Stimulated activated CD8-positive, alpha-beta memory T cell treated with anti-CD3 and anti-CD28 coated beads, Interleukin-2, amount 100 ng/mL, for 48 hours (primary cell): Measurements from ENCODE around the gene VKORC1L1.
"Not testable (repeated sequence)": the region's sequence is repeated elsewhere in the genome, so short reads cannot be mapped to it uniquely, and the experiment has no call there.

Experiments used
- DNase-seq, 2 donors: peaks; one replicate each; pipeline ENCODE4 v3.0.0-alpha.2; 2020; ENCODE audit warnings: low read depth in 2 of 2

Gene VKORC1L1

GRCh38 chr7:65872776-65873581 is at the start of gene VKORC1L1:
TSS of gene VKORC1L1 (plus strand) at chr7:65873074. CDS start at chr7:65873372, 298 bp downstream.
- peak; percentile 94 for DNase-seq

- no peak for DNase-seq
These were observed 45.5 kb upstream of the VKORC1L1 start for GRCh38 chr7:65827366-65827765.

- no peak for DNase-seq
These were observed 40.6 kb upstream of the VKORC1L1 start for GRCh38 chr7:65832281-65832680.

GRCh38 chr7:65836684-65837083 is 36.2 kb upstream of the VKORC1L1 start:
- DNase-seq = not testable (repeated sequence)

- not testable (repeated sequence) for DNase-seq
These were observed 35.3 kb upstream of the VKORC1L1 start for GRCh38 chr7:65837541-65837956.

GRCh38 chr7:65839846-65840245 is 33.0 kb upstream of the VKORC1L1 start:
- no peak for DNase-seq

GRCh38 chr7:65840446-65840845 is 32.4 kb upstream of the VKORC1L1 start:
- no peak for DNase-seq

GRCh38 chr7:65843616-65844015 is 29.3 kb upstream of the VKORC1L1 start:
- DNase-seq = not testable (repeated sequence)

GRCh38 chr7:65846008-65846570 is 26.8 kb upstream of the VKORC1L1 start:
- no peak for DNase-seq

GRCh38 chr7:65853426-65853825 is 19.4 kb upstream of the VKORC1L1 start:
- DNase-seq = not testable (repeated sequence)

- DNase-seq = not testable (repeated sequence)
These were observed 19.0 kb upstream of the VKORC1L1 start for GRCh38 chr7:65853892-65854291.

- not testable (repeated sequence) for DNase-seq
These were observed 15.5 kb upstream of the VKORC1L1 start for GRCh38 chr7:65857321-65857894.

- DNase-seq = not testable (repeated sequence)
These were observed 14.2 kb upstream of the VKORC1L1 start for GRCh38 chr7:65858660-65859059.

- not testable (repeated sequence) for DNase-seq
These were observed 6.6 kb upstream of the VKORC1L1 start for GRCh38 chr7:65866244-65866643.

- DNase-seq = not testable (repeated sequence)
These were observed 5.2 kb upstream of the VKORC1L1 start for GRCh38 chr7:65867681-65868080.

GRCh38 chr7:65869312-65869711 is 3.6 kb upstream of the VKORC1L1 start:
- not testable (repeated sequence) for DNase-seq

GRCh38 chr7:65871451-65871850 is 1.4 kb upstream of the VKORC1L1 start:
- DNase-seq = not testable (repeated sequence)

- DNase-seq = not testable (repeated sequence)
These were observed 814 bp downstream of the VKORC1L1 start for GRCh38 chr7:65873582-65874193.

- not testable (repeated sequence) for DNase-seq
These were observed 2.8 kb downstream of the VKORC1L1 start for GRCh38 chr7:65875715-65876114.

- DNase-seq = not testable (repeated sequence)
These were observed 6.6 kb downstream of the VKORC1L1 start for GRCh38 chr7:65879292-65880153.

- not testable (repeated sequence) for DNase-seq
These were observed 7.4 kb downstream of the VKORC1L1 start for GRCh38 chr7:65880242-65880641.
